GM12875 (cell line): ENCODE data around the gene BTG2.

Source experiments
- H3K4me3 ChIP-seq: one replicate; pipeline ENCODE4 v1.5.1; 2011; ENCODE audit warnings: low read depth, low read length, control low read depth
- TF ChIP-seq, protein P1 (sequence below): IDR thresholded peaks from 2 replicates; pipeline ENCODE4 v1.5.1; 2011; ENCODE audit warnings: low read depth, mild to moderate bottlenecking, control low read depth, inconsistent platforms, low read length, moderate library complexity, borderline replicate concordance; ENCODE audit not compliant: insufficient read depth

The BTG2 gene

DNA sequence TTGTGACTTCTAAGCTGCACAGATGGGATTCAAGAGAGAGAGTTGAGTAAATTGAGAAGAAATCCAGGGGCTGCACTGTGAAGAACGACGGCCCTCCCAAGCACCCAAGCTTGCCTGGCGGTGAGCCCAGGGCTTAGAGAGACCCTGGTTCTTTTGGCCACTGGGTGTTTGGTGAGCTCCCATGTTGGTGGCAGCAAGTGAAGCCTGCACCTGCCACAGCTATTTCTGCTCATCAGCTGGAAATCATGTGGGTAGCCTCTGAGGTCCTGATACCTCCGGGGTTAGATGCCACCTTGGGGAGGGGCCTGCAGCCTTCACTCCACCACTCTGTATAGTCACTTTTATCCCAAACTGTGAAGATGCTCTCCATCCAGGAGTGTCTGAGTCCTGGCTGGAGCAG is 6.2 kb upstream of the BTG2 start:
- TF ChIP-seq, protein P1, sequence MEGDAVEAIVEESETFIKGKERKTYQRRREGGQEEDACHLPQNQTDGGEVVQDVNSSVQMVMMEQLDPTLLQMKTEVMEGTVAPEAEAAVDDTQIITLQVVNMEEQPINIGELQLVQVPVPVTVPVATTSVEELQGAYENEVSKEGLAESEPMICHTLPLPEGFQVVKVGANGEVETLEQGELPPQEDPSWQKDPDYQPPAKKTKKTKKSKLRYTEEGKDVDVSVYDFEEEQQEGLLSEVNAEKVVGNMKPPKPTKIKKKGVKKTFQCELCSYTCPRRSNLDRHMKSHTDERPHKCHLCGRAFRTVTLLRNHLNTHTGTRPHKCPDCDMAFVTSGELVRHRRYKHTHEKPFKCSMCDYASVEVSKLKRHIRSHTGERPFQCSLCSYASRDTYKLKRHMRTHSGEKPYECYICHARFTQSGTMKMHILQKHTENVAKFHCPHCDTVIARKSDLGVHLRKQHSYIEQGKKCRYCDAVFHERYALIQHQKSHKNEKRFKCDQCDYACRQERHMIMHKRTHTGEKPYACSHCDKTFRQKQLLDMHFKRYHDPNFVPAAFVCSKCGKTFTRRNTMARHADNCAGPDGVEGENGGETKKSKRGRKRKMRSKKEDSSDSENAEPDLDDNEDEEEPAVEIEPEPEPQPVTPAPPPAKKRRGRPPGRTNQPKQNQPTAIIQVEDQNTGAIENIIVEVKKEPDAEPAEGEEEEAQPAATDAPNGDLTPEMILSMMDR = 0 out of 2 replicates have a peak, but pooled peaks have one; percentile 11
- H3K4me3 ChIP-seq = peak overlapping the region; percentile 8

DNA sequence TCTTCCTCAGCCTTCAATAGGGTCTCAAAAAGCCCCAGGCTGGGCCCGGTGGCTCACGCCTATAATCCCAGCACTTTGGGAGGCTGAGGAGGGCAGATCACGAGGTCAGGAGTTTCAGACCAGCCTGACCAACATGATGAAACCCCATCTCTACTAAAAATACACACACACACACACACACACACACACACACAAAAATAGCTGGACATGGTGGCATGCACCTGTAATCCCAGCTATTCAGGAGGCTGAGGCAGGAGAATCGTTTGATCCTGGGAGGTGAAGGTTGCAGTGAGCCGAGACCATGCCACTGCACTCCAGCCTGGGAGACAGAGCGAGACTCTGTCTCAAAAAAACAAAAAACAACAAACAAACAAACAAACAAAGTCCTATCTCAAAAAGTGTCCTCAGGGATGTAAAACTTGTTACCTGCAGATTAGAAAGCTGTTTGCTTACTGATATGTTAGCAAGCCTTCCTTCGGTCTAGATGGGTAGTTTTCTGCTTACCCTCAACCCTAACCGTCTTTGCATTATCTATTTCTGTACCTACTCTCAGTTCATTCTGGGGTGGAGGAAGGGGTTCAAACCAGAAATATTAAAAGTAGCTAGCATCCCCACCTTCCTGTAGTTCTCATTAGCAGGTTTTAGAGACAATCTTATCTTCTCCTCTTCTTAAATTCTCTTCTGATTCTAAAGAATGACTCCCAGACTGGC is 5.4 kb upstream of the BTG2 start:
- peak overlapping the region; percentile 19 for H3K4me3 ChIP-seq

DNA sequence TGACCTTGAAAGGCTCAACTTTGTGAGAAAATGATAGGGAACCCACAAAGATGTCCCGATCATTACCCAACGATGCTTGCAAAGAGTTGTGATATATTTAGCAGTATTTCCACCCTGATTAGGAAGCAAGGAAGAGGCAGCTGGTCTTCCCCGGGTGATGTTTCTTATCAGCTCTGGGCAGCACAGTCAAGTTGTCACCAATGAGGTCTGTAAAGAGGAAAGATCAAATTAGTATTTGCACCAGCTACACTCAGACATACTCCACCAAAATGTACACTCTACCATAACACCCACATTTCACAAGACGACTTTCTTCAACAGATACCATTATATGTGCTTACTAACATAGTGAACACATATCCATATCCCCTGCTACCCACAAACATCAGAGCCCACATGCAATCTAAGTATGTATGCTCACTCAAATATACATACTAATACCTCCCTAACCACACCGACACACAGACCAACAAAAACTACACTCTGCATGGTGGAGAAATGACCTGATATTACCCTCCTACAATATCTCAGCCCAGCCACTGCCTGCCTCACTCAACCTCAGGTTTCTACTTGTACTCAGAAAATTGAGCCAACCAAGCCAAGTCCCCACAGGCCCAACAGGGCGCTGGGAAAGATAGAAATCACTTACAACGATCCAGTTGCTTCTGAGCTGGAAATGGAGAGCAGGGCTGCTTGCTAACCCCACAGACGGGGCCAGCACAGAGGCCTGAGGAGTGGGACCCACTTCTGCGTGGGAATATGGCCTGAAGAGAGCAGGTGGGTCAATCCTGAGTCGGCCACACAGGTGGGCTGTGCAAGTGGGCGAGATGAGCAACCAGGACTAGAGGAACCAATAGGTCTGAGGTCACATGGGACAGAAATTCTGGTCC is 4.6 kb upstream of the BTG2 start:
- TF ChIP-seq, protein P1 = no peak
- peak overlapping the region; percentile 19 for H3K4me3 ChIP-seq

DNA sequence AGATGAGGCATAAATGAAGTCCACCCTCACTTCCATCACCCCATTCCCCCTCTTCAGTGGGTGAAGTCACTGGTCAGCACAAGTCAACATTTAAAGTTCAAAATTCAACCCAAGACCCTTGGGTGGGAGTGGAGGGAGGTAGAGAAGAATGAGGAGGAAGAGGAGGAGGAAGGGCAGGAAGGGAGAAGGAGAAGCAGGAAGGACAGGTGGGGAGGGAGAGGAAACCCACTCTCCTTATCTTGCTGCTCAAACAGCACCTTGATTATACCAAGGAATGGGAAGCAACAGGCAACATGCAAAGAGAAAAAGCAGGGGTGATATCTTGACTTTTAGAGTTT is 4.0 kb upstream of the BTG2 start:
- H3K4me3 ChIP-seq = peak overlapping the region; percentile 3
- TF ChIP-seq, protein P1 = no peak

DNA sequence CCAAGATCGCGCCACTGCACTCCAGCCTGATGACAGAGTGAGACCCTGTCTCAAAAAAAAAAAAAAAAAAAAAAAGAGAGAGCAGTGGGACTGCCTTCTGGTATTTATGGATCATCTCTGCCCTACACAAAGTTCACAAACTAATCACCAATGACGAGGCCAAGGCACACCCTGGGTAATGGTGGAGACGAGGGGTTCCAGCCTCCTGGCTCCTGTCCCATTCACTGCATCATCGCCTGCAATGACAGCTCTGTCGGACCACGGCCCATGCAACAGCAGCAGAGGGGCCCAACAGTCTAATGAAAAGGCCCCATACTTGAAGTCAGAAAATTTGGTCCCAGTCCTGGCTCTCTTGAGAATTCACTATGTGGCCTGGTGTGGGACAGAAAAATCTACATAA is 2.9 kb upstream of the BTG2 start:
- no peak overlapping the region for H3K4me3 ChIP-seq
- TF ChIP-seq, protein P1 = no peak

DNA sequence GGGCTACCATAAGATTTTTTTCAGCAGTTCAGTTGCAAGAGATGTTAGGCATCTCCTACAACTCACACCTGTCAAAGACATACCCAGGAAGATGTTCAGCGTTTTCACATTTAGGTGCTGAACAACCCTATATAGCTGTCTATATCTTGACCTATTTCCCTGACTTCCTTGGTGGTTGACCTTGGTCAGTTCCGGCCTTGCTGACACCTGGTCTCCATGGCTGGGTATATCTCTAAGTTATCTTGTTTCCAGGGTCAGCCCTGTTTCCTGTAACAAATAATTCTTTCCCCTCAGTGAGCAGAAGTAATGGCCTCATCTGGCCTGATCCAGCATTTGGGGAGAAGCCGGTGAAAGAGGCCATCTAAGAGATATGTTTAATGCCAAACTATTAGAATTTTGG is 2.4 kb upstream of the BTG2 start:
- TF ChIP-seq, protein P1 = no peak
- H3K4me3 ChIP-seq = no peak overlapping the region

DNA sequence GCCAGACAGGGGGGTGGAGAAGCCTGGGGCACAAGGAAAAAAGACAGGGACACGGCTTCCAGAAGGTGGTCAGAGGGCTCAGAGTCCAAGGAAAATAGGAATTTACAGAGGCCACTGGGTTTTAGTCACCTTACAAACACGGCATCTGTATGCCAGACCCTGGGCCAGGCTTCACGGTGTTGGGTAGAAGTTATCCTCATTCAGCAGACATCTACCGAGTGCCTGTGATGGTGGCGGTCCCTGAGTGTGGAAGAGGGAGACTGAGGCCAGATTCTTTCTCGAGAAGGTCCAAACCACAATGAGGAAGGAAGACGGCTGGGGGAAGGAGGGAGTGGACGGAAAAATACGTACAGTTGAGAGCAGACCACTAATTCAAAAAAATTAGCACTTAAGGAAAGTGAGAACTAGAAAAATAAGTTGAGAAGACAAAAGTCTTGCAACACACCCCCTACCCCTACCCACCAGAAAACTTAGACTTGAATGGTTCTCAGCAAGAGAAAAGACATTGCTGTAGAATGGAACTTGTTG is 864 bp upstream of the BTG2 start:
- H3K4me3 ChIP-seq = peak overlapping the region; percentile 95
- TF ChIP-seq, protein P1 = no peak
